Measurements from ENCODE around the gene CDC37. TPM values are rescaled to one million over a fixed set of nuclear protein-coding genes. Genes with fewer than 3 reads are reported as not detected.

CDC37 gene
- total RNA-seq, 4 donors from 2014 or later: 133 to 189 (median 163) TPM

DNA sequence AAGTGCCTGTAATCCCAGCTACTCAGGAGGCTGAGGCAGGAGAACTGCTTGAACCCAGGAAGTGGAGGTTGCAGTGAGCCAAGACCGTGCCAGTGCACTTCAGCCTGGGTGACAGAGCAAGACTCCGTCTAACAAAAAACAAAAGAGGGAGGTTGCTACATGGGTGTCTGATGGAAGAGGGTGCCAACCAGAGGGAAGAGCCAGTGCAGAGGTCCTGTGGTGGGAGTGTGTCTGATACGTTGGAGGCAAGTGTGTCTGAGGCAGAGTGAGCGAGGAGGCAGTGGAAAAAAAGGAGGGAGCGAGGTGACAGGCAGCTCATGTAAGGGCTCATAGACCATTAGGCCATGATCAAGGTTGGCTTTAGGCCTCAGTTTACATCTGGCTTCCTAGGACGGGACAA, 23.8 kb upstream of the CDC37 start:
- ATAC-seq: no peak
- no peaks in the 10 kb centered on the region for H3K36me3 ChIP-seq
- peaks cover 9 to 12% (median 12%) of the 10 kb centered on the region in 3 donors for H3K27me3 ChIP-seq
- peaks cover 10 to 24% of the 10 kb centered on the region in 2 donors for H3K4me1 ChIP-seq
- H3K4me3 ChIP-seq: no peak overlapping the region
- TF ChIP-seq, protein P1, sequence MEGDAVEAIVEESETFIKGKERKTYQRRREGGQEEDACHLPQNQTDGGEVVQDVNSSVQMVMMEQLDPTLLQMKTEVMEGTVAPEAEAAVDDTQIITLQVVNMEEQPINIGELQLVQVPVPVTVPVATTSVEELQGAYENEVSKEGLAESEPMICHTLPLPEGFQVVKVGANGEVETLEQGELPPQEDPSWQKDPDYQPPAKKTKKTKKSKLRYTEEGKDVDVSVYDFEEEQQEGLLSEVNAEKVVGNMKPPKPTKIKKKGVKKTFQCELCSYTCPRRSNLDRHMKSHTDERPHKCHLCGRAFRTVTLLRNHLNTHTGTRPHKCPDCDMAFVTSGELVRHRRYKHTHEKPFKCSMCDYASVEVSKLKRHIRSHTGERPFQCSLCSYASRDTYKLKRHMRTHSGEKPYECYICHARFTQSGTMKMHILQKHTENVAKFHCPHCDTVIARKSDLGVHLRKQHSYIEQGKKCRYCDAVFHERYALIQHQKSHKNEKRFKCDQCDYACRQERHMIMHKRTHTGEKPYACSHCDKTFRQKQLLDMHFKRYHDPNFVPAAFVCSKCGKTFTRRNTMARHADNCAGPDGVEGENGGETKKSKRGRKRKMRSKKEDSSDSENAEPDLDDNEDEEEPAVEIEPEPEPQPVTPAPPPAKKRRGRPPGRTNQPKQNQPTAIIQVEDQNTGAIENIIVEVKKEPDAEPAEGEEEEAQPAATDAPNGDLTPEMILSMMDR (IDR thresholded peaks at IDR 0.05 in 4 of 5, conservative IDR thresholded peaks at IDR 0.05 in 1 of 5): no peak
- TF ChIP-seq POLR2A (IDR thresholded peaks at IDR 0.05): no peak
- in situ Hi-C loops (cut with MboI; ENCODE audit: low sequenced_read_pairs in 4 of 4): no loop called here
- no peaks in the 10 kb centered on the region for H3K9me3 ChIP-seq
- H3K27ac ChIP-seq: no peak overlapping the region
- DNase-seq: no peak
- intact Hi-C loops (cut with DNase I; ENCODE audit: low total_unique reads): no loop called here

DNA sequence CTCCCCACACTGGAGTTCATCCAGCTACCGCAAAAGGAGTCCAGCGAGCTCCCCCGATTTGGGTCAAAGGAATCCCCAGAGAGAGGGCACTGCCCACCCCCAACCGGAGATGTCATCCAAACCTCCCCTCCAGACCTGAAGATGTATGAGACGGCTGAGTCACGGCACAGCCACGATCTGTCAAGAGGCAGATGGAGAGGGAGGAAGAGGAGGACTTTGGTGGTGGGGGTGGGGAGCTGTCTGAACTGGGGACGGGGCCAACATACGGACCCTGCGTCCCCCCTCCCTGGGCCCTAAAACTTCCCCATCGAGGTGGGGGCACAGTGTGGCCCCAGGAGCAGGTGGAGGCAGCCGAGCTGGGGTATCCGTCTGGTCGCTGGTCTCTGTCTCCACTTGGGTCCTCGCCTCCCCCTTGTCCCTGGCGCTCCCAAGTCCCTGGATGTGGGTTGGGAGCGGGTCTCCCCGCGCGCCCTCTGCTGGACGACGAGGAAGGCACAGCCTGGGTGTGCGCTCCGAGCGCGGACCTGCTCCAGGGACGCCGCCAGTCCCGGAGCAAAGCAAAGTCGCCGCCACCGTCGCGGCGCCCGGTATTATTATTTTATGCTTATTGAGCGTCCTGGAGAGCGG, 20.8 kb upstream of the CDC37 start:
- DNase-seq: peak in 1 of 2 donors; percentile 72
- TF ChIP-seq POLR2A (IDR thresholded peaks at IDR 0.05): no peak
- TF ChIP-seq, protein P1 (IDR thresholded peaks at IDR 0.05 in 4 of 5, conservative IDR thresholded peaks at IDR 0.05 in 1 of 5): peak; percentile 84 to 95 (median 92)
- no peaks in the 10 kb centered on the region for H3K9me3 ChIP-seq
- intact Hi-C loops (cut with DNase I; ENCODE audit: low total_unique reads): loop anchor here (1.0 kb wide), 1 partner anchor 21 kb away; the partner anchor contains the start of gene CDC37
- H3K27me3 ChIP-seq: peaks cover 38 to 40% (median 38%) of the 10 kb centered on the region in 3 donors
- peak overlapping the region in 3 of 4 donors; percentile 54 to 58 (median 57) for H3K27ac ChIP-seq
- peak overlapping the region; percentile 49 to 62 (median 55) for H3K4me3 ChIP-seq
- peaks cover 17 to 23% of the 10 kb centered on the region in 2 donors for H3K4me1 ChIP-seq
- no peaks in the 10 kb centered on the region for H3K36me3 ChIP-seq
- in situ Hi-C loops (cut with MboI; ENCODE audit: low sequenced_read_pairs in 4 of 4): loop anchor here in 1 of 4 donors (25.0 kb wide), 1 partner anchor 138 kb away; the partner anchor contains the start of genes CDKN2D and KRI1
- ATAC-seq: peak; percentile 87 to 95

DNA sequence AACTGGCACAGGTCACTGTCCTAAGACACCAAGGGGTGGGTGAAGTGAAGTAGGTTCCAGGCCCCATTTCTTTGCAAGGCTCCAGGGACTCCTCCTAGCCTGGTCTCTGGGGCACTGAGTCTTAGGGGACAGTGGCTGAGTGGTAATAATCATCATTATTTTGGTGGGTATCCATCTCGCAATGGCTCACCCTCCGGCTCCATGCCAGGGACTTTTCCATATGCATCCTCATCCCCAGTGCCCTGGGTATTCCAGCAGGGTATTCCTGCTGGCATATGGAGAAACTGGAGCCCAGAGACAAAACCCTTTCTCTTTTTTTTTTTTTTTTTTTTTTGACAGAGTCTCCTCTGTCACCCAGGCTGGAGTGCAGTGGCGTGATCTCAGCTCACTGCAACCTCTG, 19.5 kb upstream of the CDC37 start:
- Histone ChIP-seq H3K4me1 (peaks cover 17 to 32% of the 10 kb centered on the region in 2 donors), H3K4me3 (no peak overlapping the region), H3K27me3 (peaks cover 50 to 53% (median 51%) of the 10 kb centered on the region in 3 donors), H3K27ac (no peak overlapping the region), H3K9me3 (no peaks in the 10 kb centered on the region), H3K36me3 (no peaks in the 10 kb centered on the region)
- ATAC-seq (no peak), DNase-seq (no peak)
- intact Hi-C loops (cut with DNase I; ENCODE audit: low total_unique reads): no loop called here
- no peak for TF ChIP-seq POLR2A (IDR thresholded peaks at IDR 0.05)
- TF ChIP-seq, protein P1 (IDR thresholded peaks at IDR 0.05 in 4 of 5, conservative IDR thresholded peaks at IDR 0.05 in 1 of 5): no peak
- in situ Hi-C loops (cut with MboI; ENCODE audit: low sequenced_read_pairs in 4 of 4): loop anchor here in 1 of 4 donors (25.0 kb wide), 1 partner anchor 139 kb away; the partner anchor contains the start of genes CDKN2D and KRI1

DNA sequence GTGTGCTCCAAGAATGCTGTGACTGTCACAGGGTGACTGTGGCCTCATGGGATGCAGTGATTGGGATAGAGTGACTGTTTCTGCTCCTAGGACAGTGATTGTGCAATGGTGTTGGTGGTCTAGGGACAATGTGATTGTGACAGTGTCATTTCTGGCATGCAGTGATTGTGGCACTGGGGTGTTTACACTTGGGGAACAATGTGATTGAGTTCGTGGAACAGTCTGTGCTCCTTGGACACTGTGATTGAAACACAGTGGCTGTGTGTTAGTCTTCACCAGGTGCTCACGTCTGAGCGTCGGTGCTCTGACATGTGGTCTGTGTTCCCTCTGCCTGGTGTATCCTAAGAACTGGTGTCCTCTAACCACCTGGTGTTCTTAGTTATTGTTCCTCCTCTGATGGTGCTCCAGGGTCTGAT, 18.7 kb upstream of the CDC37 start:
- ATAC-seq: no peak
- peaks cover 17 to 34% of the 10 kb centered on the region in 2 donors for H3K4me1 ChIP-seq
- no peaks in the 10 kb centered on the region for H3K36me3 ChIP-seq
- H3K27me3 ChIP-seq: peaks cover 58 to 61% (median 59%) of the 10 kb centered on the region in 3 donors
- H3K4me3 ChIP-seq: no peak overlapping the region
- H3K9me3 ChIP-seq: no peaks in the 10 kb centered on the region
- in situ Hi-C loops (cut with MboI; ENCODE audit: low sequenced_read_pairs in 4 of 4) (loop anchor here in 1 of 4 donors (25.0 kb wide), 1 partner anchor 140 kb away; the partner anchor contains the start of genes CDKN2D and KRI1), intact Hi-C loops (cut with DNase I; ENCODE audit: low total_unique reads) (no loop called here)
- no peak overlapping the region for H3K27ac ChIP-seq
- TF ChIP-seq, protein P1 (IDR thresholded peaks at IDR 0.05 in 4 of 5, conservative IDR thresholded peaks at IDR 0.05 in 1 of 5): no peak
- no peak for TF ChIP-seq POLR2A (IDR thresholded peaks at IDR 0.05)
- no peak for DNase-seq
